ENCODE results near the gene NUCKS1.
A peak's percentile ranks its signal among the peaks of the same experiment; 100 is the strongest.

NUCKS1 gene

DNA sequence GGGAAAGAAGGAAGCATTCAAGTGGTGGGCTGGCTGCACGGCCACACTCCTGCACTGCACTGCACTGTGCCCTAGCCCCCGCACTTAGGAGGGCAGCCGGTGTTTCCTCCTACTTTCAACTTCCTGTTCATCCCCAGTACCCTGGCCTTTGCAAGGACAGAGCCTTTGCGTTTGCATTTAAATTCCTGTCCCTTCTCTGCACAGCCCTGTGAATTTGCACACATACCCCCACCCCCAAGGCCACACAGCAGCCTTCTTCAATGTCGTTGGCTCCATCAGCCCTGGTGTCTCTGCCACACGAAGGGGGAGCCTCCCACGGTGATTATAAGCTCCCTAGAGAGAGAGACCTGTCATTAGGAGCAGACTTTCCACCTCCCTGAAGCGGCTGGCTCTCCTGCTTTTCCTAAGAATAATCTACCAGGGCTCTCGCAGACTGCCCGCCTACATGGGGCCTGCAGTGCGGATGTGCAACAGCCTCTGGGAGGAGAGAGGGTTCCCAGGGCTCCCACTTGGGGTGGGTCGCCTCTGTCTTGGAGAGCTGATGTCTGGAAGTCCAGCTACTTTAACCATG is 56.5 kb downstream of the NUCKS1 start:
- no peak for DNase-seq

- DNase-seq: no peak
These were observed 57.6 kb downstream of the NUCKS1 start for GRCh38 chr1:205692423-205692822.

DNA sequence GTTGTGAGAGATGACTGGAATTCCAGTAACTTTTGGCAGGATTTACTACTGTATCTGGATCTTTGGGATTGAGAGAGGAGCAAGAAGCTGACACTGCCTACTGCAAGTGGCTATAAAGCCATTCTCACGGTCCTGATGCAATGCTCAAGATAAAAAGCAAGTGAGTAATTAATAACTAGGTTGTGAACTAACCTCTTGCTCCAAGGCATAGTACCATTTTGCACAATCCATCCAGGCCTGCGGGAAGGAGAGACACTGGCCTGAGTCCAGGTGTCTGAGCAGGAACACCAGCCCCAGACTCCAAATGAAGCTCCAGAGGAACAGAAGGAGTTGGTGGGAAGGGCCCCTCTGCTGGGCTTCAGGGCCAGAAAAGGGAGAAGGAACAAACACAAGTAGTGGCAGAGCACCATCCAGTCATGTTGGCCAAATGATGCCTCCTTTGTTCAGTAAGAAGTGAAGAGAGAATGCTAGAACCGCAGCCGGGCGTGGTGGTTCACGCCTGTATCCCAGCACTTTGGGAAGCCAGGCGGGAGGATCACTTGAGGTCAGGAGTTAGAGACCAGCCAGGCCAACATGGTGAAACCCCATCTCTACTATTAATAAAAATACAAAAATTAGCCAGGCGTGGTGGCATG is 59.7 kb downstream of the NUCKS1 start:
- no peak for DNase-seq

DNA sequence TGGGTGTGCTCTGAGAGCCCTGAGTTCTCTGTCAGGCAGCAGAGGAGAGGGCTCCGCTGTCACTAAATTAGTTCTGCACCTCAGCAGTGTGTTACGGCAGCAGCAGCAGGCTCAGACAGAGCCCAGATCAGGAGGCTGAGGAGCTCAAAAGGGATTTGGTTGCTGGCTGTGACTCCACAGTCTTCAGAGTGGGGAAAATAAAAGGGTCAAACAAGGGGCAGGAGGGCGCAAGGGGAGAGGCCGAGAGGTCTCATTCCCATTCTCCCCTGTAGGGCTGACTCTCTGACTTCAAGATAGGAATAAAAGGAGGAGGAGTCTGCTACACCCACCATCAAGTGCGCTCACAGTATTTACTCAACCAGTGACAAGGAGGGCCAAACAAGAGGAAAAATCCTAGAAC is 60.5 kb downstream of the NUCKS1 start:
- DNase-seq: no peak

DNA sequence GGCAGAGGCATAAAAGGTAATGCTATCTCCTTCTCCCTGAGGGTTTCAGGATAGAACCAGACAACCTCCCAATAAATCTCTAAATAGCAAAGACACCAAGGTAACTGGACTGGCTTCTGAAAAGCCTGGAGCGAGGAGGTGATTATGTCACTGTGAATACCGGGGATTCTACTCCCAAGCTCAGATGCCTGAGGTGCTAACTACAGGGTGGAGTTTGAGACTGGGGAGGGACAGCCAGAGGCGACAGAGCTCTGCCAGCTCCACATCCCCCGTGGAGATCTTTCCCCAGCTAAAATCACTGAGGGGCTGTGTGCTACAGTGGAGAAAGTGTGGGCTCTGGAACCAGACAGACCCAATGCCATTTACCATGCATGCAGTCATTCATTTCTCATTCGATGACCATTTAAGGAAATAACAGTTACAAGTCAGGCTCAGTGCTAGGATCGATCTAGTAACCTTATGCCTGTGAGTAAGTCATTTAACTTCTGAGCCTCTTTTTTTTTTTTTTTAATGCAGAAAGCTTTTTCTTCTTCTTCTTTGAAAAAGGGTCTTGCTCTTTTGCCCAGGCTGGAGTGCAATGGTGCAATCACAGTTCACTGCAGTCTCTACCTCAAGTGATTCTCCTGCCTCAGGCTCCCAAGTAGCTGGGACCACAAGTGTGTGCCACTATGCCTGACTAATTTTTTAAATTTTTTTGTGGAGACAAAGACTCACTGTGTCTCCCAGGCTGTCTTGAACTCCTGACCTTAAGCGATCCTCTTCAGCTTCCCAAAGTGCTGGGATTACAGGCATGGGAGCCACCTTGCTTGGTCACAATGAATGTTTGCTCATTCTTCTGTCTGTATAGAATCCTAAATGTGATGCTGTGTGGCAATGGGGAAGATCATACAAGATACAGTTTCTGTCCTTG is 61.6 kb downstream of the NUCKS1 start:
- DNase-seq: no peak

GRCh38 chr1:205687242-205687641 is 62.7 kb downstream of the NUCKS1 start:
- DNase-seq: no peak

DNA sequence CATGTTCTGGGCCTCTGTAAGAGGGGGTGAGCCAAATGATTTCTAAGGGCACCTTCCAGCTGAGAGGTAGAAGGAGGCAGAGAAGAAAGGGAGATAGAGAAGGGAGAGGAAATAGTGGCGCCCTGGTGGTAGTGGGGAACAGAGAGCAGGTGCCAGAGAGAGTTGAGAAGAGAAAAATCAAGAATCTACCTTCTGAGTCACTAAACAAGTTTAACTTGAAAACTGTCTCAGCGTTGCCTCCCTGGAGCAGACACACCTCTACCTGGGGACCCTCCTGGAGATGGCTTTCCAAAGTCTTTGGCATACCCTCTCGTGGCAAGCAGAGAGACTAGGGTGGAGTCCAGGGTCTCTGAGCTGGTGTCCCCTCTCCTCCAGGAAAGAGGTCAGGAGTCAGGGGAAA is 68.6 kb downstream of the NUCKS1 start:
- DNase-seq: no peak

GRCh38 chr1:205680073-205680851 is 69.7 kb downstream of the NUCKS1 start, which contains the start of gene SLC45A3:
Gene SLC45A3, minus strand, starts transcription at chr1:205680509. Its CDS starts 15,853 bp downstream, at chr1:205664656.
- DNase-seq: peak; percentile 28

GRCh38 chr1:205678286-205679111 is 71.5 kb downstream of the NUCKS1 start:
- DNase-seq: no peak

DNA sequence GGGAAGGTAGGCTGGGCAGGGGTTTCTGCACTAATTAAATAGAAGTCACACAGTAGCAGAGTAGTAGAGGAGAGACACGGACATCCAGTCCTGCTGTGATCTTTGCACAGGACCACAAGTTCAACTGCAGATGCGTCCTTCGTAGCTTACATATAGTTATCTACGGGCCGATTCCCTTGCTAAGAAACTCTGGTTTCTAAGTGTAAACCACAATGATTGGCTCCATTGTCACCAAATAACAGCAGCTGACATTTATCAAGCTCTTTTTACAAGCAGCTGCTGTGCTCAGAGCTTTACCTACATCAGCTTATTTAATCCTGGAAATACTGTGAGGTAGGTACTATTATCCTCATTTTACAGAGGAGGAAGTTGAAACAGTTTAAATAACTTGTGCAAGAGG is 72.8 kb downstream of the NUCKS1 start:
- DNase-seq: no peak

GRCh38 chr1:205676597-205676996 is 73.4 kb downstream of the NUCKS1 start:
- DNase-seq: no peak

DNA sequence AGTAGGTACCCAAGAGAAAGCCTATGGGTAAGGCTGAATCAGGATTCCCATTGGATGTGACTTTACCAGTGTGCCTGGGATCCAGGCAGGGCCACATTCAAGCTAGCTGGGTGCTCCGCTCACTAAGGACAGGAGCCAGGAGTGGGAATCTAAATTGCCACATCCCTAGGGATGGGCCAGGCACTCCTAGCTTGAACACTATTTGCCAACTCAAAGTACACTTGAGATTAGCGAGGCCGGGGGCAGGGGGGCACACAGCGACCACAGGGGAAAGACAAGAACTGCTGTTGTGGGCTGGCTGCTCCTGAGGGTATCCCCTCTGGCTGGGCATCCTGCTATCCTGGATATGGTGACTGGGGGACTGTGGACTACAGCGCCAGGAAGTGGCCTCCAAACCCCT is 74.0 kb downstream of the NUCKS1 start:
- DNase-seq: no peak

DNA sequence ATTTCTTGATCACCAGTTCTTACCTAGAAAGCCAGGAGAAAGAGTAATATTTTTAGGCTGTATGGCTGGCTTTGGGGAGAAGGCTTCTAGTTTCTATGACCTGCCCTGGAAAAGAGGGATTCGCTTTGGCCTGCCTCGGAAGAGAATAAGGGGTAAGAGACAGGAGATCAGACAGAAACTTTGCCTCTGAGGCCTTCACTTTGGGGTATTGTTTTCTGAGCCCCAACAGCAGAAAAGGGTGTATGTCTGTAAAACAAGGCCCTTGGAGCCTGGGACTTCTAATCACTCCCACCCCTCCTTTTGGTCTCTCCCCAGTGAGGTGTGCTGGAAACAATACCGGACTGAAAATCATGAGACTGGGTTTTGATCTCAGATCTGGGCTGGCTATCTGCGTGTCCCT is 74.7 kb downstream of the NUCKS1 start:
- no peak for DNase-seq

- no peak for DNase-seq
These were observed 77.0 kb downstream of the NUCKS1 start for GRCh38 chr1:205672970-205673369.

DNA sequence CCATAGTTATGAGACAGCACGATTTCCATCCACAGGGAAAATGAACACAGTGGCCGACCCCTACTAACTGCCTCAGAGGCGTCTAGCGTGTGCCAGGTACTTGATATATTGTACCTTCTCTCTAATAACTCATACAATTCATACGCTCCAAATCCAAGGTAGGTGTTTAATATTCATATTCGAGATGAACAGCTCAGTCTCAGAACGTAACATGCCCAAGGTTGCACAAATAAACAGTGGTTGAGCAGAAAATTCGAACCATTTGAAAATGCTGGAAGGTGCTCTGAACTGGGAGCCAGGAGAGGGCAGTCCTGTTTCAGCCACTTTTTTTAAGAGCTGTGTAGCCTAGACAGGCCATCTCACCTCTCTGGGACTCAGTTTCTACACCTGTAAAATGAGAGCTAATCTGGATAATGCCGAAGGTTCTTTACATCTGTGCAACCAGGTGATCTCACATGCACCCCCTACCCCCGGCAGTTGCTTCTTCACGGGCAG is 77.5 kb downstream of the NUCKS1 start:
- DNase-seq: no peak

DNA sequence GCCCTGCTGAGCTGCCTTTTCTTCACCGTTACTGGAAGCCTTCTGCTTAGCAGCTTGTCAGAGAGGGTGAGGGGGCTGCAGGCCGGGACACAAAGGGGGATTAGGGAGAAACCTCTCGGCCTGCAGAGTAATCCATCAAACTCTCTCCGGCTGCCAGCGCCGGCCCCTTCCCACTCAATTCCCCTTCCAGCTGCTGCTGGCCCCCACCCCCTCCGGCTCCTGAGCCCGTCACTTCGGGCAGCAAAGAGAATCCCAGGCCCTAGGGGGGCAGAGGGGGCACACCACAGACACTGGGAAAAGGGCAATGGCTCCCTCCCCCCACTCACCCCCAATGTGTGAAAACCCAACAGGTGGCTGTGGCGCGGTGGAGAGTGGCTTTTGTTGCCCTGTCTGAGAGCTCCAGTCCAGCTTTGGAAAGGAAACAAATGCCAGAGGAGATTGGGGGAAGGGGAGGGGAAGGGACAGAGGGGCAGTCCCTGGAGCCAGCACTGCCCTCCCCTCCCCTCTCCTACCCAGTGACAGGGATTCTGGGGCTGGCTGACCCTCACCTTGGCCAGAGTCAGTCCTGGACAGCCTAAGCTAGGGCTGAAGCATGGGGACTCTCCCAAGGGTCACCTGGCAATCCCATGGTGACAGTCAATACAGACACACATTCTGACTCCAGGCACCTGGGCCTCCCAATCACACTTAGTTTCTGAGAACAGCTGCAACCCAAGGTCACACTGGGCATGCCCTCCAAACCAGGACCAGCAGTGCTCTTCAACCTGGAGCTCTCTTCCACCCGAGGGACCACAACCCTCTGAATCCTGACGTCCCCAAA is 79.2 kb downstream of the NUCKS1 start:
- no peak for DNase-seq

DNA sequence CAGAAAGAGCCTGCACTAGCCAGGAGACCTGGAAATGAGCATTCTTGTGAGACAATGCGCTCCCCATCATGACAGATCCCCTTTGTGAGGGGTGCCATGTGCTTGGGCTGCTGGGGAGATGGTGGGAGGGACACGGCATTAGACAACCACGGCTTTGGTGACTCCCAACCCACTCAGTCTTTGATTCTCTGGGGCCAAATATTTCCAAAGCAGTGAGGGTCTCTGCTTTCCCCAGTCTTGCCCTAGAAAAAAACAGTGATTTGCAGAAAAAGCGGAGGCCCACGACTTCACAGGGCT is 79.9 kb downstream of the NUCKS1 start:
- no peak for DNase-seq

DNA sequence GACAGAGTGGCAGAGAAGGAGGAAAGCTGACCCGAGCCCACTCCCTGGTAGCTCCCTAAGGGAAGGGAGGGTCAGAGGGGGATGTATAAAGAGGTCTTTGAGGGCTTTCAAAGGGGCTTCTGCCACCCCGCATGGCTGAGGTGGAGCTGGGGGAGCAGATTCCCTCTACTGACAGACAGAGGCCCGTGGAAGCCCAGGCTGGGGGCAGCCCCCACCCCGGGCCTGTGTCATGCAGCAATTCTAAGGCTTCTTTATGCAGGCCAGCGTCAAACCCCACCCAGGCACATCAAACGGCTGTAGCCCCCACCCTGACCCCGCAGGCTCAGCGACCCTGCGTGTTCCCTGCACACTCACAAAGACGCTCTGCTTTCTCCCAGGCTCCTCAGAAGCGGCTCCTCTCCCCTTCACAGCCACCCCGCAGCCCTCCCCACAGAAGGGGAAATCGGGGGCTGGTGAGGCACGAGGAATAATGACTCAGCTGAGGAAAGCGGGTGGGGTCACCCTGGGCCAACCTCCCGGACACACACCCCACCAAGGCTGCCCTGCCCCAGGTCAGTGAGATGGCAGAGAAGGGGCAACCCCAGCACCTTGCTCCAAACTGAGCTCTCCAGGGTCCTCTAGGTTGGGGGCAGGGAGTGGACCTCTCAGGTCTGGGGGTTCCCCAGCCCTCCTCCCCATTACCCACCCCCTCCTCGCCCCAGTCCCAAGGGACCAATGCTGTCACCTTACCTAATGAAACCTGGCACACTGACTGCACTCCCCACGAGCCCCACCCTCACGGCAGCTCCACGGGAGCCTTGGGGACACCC is 80.4 kb downstream of the NUCKS1 start:
- no peak for DNase-seq

DNA sequence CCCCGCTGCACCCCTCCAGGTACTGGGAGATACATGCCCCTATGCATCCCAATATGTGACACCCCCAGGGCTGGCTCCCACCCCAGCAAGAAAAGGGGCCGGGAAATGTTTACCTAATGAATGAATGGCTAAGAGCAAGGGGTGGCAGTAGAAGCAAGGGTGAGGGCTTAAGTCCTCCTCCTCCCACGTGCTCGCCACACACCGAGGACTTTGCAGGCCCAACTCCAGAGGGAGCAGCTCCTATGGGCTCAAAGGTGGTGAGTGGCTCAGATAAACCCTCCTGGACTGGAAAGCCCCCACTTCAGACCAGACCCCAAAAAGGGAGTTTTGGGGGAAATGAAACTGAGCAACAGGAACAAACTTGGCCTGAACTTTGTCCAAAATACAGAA is 81.0 kb downstream of the NUCKS1 start:
- DNase-seq: no peak

GRCh38 chr1:205667909-205668643 is 81.9 kb downstream of the NUCKS1 start:
- DNase-seq: no peak
